HG03565 (cell line): ENCODE measurements around the gene STEAP1B.
"Not testable (repeated sequence)": the region's sequence is repeated elsewhere in the genome, so short reads cannot be mapped to it uniquely, and the experiment has no call there.

Source experiments
- ATAC-seq: cut with Tn5 transposase; IDR thresholded peaks from one replicate; pipeline ENCODE4 v1.9.1; 2021; ENCODE audit warnings: mild to moderate bottlenecking, moderate library complexity; ENCODE audit not compliant: unreplicated experiment

Gene STEAP1B

GRCh38 chr7:22433165-22433700 is 66.8 kb downstream of the STEAP1B start:
- not testable (repeated sequence) for ATAC-seq

DNA sequence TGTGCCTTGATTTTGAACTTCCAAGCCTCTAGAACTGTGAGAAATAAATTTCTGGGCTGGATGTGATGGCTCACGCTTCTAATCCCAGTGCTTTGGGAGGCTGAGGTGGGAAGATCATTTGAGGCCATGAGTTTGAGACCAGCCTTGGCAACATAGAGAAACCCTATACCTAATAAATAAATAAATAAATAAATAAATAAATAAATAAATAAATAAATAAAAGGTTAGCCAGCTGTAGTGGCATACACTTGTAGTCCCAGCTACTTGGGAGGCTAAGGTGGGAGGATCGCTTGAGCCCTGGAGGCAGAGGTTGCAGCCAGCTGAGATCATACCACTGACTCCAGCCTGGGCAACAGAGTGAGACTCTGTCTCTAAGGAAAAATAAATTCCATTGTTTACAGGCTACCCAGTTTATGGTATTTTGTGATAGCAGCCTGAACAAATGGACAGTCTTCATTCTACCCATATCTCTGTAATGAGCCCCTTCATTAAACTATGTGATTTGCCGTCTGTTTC is 67.7 kb downstream of the STEAP1B start:
- no peak for ATAC-seq

- ATAC-seq = no peak
Measured at GRCh38 chr7:22430457-22430856, 69.5 kb downstream of the STEAP1B start.

- ATAC-seq = no peak
Measured at GRCh38 chr7:22429386-22429785, 70.6 kb downstream of the STEAP1B start.

GRCh38 chr7:22427855-22428254 is 72.1 kb downstream of the STEAP1B start:
- no peak for ATAC-seq

DNA sequence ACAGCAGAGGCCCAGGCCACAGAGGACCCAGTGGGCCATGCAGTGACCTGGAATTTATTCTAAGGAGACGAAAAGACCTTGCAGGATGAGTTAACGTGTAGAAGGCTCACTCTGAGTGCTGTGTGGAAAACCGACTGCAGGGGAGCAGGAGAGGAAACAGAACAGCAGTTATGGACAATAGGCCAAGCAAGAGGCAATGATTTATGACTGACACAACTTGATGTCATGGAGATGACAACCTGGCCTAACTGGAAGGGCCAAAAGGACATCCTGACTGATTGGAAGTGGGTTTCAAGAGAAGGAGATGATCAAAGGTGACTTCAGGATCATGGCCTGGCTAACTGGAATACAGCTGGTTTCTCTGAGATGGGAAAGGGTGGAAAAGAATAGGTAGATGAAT is 72.9 kb downstream of the STEAP1B start:
- ATAC-seq = no peak

DNA sequence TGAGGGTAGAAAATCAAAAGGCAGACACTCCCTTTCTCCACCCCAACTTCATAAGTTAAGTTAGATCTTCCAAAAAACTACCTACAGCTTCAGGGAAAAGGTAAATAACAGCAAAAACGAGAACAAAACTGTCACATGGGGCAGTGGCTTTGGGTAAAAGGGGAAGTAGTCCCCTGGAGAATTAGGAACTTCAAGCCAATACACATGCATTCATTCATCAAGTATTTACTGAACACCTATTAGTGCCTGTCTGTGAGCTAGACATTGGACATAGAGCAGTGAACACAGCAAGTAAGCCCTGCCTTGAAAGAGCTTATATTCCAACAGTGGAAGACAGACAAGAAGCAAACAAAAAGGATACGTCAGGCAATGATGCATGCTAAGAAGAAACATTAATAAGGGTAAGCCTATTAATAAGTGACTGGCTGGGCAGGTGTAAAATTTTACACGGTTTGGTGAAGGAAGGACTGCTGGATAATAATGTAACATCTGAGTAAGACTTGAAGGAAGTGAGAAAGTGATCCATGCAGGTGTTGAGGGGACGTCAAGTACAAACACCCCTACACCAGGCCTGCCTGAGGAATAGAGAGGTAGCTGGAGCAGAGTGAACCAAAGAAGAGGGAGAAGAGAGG is 73.4 kb downstream of the STEAP1B start:
- ATAC-seq = peak; percentile 65

DNA sequence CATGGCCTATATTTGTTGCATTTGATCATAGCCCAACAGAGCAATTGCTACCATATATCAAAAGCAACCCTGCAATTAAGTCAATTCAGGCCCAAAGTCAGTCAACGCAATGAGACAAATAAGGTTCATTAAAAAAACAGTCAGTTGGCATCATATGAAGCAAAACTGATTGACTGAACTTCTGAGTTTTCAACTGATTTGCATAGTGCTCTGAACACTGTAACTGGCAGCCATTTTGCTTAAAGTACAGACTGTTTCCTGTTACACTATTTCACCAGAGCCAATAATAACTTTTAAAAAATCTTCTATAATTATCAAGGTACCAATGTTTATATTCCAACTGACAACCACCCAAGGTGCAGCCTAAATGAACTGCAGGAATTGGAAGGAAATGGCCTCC is 74.6 kb downstream of the STEAP1B start:
- no peak for ATAC-seq

DNA sequence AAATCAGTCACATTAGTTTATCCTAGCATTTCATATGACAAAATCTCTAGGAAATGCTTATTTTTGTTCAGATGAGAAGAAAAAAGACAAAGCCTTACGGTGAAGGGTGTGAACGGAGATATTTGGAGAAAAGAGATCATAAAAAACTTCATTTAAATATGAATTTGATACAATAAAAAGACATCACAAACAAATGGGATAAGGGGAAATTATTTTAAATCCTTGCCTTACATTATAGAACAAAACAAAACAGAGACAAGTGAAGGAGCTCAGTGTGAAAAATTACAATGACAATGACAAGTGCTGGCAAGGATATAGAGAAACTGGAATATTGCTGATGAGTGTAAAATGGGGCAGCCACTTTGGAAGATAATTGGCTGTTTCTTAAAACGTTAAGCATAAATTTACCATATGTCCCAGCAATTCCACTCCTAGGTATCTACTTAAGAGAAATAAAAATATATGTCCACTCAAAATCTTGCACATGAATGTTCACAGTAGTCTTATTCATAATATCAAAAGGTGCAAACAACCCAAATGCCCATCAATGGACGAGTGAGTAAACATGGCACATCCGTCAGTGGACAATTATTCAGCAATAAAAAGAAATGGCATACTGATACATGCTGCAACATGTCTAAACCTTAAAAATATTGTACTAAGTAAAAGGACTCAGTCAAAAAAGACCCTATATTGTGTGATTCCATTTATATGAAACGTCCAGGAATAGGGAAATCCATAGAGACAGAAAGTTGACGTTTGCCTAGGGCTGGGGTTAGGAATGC is 77.0 kb downstream of the STEAP1B start:
- ATAC-seq = no peak

GRCh38 chr7:22420973-22421635 is 78.9 kb downstream of the STEAP1B start:
- ATAC-seq = no peak

GRCh38 chr7:22420008-22420407 is 80.0 kb downstream of the STEAP1B start:
- no peak for ATAC-seq

GRCh38 chr7:22419488-22419887 is 80.5 kb downstream of the STEAP1B start:
- ATAC-seq = no peak

DNA sequence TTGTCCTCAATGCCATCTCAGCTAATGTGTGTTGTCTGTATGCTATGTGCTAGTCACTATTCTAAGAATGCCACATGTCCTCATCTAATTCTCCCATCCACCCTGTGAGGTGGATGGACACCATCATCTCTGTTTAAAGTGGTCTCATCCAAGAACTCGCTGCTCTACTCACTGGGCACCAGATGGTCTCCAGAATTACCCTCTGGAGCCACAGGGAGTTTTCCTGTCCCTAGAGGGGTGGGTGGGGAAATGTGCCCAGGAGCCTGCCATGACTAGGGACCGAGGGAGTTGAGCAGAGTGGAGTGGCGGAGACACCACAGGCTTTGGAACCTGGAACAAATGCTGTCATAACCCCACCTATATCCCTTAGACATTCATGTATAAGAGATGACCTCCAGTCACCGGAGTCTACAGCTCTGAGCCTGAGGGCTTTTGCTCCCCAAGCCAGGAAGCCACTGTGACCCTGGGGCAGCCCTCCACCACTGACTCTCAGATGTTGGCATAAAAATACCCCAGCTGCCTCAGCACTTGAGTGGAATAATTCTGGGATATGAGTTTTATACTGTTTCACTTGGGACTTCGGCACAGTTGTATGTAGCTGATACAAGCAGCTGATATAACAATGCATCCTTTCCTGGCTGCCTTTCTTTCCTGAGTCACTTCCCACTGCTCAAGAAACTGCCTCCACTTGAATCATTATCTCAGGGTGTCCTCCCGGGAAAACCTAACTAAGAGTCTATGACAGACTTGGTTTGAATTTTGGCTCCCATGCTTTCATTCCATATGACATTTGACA is 81.5 kb downstream of the STEAP1B start:
- ATAC-seq = no peak

DNA sequence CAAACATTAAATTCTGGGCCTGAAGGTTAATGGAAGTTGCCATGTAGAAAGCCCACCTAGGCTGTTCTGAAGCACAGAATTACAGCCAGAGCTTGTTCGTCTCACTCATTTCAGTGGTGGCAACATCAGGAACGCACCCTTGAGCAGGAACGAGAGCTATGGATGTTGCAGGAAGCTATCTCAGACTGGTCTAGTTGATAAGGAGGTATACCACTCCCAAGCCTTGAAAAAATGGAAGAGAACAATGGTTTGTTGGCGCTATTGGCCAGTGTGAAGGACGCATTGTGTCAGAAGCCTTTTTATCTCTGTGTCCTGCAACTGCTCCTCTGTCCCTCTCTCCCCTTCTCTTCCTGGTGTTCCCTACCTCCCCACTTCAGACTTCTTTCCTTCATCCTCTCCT is 82.1 kb downstream of the STEAP1B start:
- ATAC-seq = no peak

- no peak for ATAC-seq
Measured at GRCh38 chr7:22417349-22417748, 82.6 kb downstream of the STEAP1B start.

GRCh38 chr7:22414424-22414823 is 85.6 kb downstream of the STEAP1B start:
- no peak for ATAC-seq

- ATAC-seq = no peak
Measured at GRCh38 chr7:22413211-22413610, 86.8 kb downstream of the STEAP1B start.

DNA sequence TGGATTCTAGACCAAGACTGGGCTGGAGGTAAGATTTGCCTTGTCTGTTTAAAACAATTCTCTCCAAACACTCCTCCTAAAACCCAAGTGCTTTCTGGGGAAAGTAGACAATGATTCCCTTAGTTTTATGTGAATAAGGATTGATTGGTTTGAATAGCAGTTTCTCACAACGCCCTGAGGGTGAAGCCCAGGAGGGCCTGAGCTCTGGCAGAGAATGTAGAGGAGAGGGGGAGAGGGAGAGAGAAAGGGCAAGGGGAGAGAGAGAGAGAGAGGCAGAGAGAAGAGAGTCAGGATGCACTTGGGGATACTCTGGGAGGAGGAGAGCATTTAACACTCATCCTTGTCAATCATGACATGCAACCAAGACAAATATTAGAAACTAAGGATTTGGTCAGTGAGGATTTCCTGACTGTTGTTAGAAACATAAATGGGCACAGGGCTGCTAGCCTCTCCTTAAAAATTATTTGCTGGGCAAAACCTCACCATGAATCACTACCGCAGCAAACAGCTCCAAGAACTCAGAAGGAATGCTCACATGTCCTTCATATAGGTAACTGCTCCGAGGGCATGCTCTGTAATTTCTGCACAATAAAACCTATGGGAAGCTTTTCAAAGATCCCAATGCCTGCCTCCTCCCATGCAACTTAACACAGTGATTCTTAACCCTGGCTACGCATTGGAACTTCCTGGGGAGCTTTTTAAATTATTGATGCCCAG is 87.9 kb downstream of the STEAP1B start:
- ATAC-seq = no peak

GRCh38 chr7:22406715-22407114 is 93.3 kb downstream of the STEAP1B start:
- ATAC-seq = no peak

GRCh38 chr7:22404421-22405023 is 95.5 kb downstream of the STEAP1B start:
- ATAC-seq = no peak
